GM23338 (cell line): Measurements from ENCODE around the gene PACC1. TPM values are rescaled to one million over a fixed set of nuclear protein-coding genes. Genes with fewer than 3 reads are reported as not detected.

Experiments used
- ATAC-seq: fragments of 200-7000 bp; cut with Tn5 transposase; 3 replicates; pipeline ENCODE4 v1.9.1; 2020
- DNase-seq: peaks from one replicate; pipeline ENCODE4 v3.0.0-alpha.2; 2015; ENCODE audit warnings: low spot score
- H2AFZ ChIP-seq: fragments of 200-600 bp; sonication (generic); 2 replicates; pipeline ENCODE4 v1.8.0; 2016; ENCODE audit warnings: antibody characterized with exemption, mild to moderate bottlenecking, moderate library complexity
- H3F3A ChIP-seq: fragments of 200-600 bp; sonication (generic); replicated peaks from 2 replicates; pipeline ENCODE4 v1.8.0; 2017; ENCODE audit warnings: antibody characterized with exemption, mixed run types, low read depth
- H3K27ac ChIP-seq: fragments of 200-600 bp; sonication (generic); 2 replicates; pipeline ENCODE4 v1.6.1; 2016; ENCODE audit warnings: low read depth
- H3K27me3 ChIP-seq: fragments of 200-600 bp; sonication (generic); 2 replicates; pipeline ENCODE4 v1.8.0; 2016; ENCODE audit warnings: mild to moderate bottlenecking, mixed run types, moderate library complexity; ENCODE audit not compliant: insufficient read depth
- H3K36me3 ChIP-seq: fragments of 200-600 bp; sonication (generic); 2 replicates; pipeline ENCODE4 v1.8.0; 2016; ENCODE audit warnings: mild to moderate bottlenecking; ENCODE audit not compliant: insufficient read depth
- H3K4me1 ChIP-seq: fragments of 200-600 bp; sonication (generic); 2 replicates; pipeline ENCODE4 v1.8.0; 2016; ENCODE audit warnings: mild to moderate bottlenecking, moderate library complexity; ENCODE audit not compliant: insufficient read depth
- H3K4me2 ChIP-seq: fragments of 200-600 bp; sonication (generic); 2 replicates; pipeline ENCODE4 v1.7.1; 2017; ENCODE audit warnings: mixed run types
- H3K4me3 ChIP-seq: fragments of 200-600 bp; sonication (generic); 2 replicates; pipeline ENCODE4 v1.6.1; 2016; ENCODE audit warnings: mixed run types
- H3K79me2 ChIP-seq: fragments of 200-600 bp; sonication (generic); replicated peaks from 2 replicates; pipeline ENCODE4 v1.8.0; 2017; ENCODE audit warnings: mild to moderate bottlenecking; ENCODE audit not compliant: insufficient read depth
- H3K9me2 ChIP-seq: fragments of 200-600 bp; sonication (generic); 2 replicates; pipeline ENCODE4 v1.8.0; 2017; ENCODE audit not compliant: insufficient read depth
- H4K20me1 ChIP-seq: fragments of 200-600 bp; sonication (generic); replicated peaks from 2 replicates; pipeline ENCODE4 v1.8.0; 2017; ENCODE audit warnings: mild to moderate bottlenecking; ENCODE audit not compliant: insufficient read depth
- H3K27ac Mint-ChIP-seq: 2 replicates; pipeline ENCODE4 v1.8.0; 2020; ENCODE audit warnings: inconsistent platforms, mild to moderate bottlenecking, moderate library complexity, mixed read lengths
- H3K27me3 Mint-ChIP-seq: 3 replicates; pipeline ENCODE4 v1.8.0; 2022; ENCODE audit warnings: low read depth, mild to moderate bottlenecking, moderate library complexity, mixed read lengths, inconsistent platforms; ENCODE audit not compliant: insufficient read depth, poor library complexity
- H3K36me3 Mint-ChIP-seq: 3 replicates; pipeline ENCODE4 v1.8.0; 2021; ENCODE audit warnings: low read depth, mild to moderate bottlenecking, inconsistent platforms, moderate library complexity, mixed read lengths
- H3K4me1 Mint-ChIP-seq: 3 replicates; pipeline ENCODE4 v1.8.0; 2020; ENCODE audit warnings: mild to moderate bottlenecking, inconsistent platforms, mixed read lengths
- H3K4me3 Mint-ChIP-seq: 3 replicates; pipeline ENCODE4 v1.8.0; 2021; ENCODE audit warnings: moderate library complexity, mild to moderate bottlenecking, inconsistent platforms, mixed read lengths
- H3K9me3 Mint-ChIP-seq: 3 replicates; pipeline ENCODE4 v1.8.0; 2020; ENCODE audit warnings: moderate library complexity, mild to moderate bottlenecking, inconsistent platforms, mixed read lengths
- CREB1 ChIP-seq: fragments of 250-450 bp; sonication (Bioruptor Pico); IDR thresholded peaks from 2 replicates; pipeline ENCODE4 v1.5.0; 2020; ENCODE audit warnings: low read depth, mild to moderate bottlenecking, moderate library complexity
- EZH2 ChIP-seq: fragments of 200-600 bp; sonication (generic); IDR thresholded peaks from one replicate; pipeline ENCODE4 v1.8.0; 2017; ENCODE audit warnings: antibody characterized with exemption, mild to moderate bottlenecking, low read depth; ENCODE audit not compliant: unreplicated experiment
- EZH2phosphoT487 ChIP-seq: fragments of 200-600 bp; sonication (generic); IDR thresholded peaks from one replicate; pipeline ENCODE4 v1.8.1; 2018; ENCODE audit warnings: antibody characterized with exemption; ENCODE audit not compliant: unreplicated experiment
- JUNB ChIP-seq: IDR thresholded peaks from one replicate; pipeline ENCODE4 v1.6.1; 2016; ENCODE audit warnings: antibody characterized with exemption; ENCODE audit not compliant: unreplicated experiment
- NANOG ChIP-seq: IDR thresholded peaks from 2 replicates; pipeline ENCODE4 v1.6.1; 2016; ENCODE audit warnings: antibody characterized with exemption, borderline replicate concordance
- POLR2AphosphoS5 ChIP-seq: IDR thresholded peaks from 2 replicates; pipeline ENCODE4 v1.6.1; 2016; ENCODE audit warnings: antibody characterized with exemption, low read depth
- REST ChIP-seq: IDR thresholded peaks from one replicate; pipeline ENCODE4 v1.6.1; 2018; ENCODE audit warnings: antibody characterized with exemption; ENCODE audit not compliant: unreplicated experiment
- STAT1 ChIP-seq: IDR thresholded peaks from one replicate; pipeline ENCODE4 v1.6.1; 2016; ENCODE audit warnings: antibody characterized with exemption; ENCODE audit not compliant: unreplicated experiment
- ZNF114 ChIP-seq: fragments of 250-450 bp; sonication (Bioruptor Pico); IDR thresholded peaks from 2 replicates; pipeline ENCODE4 v1.5.0; 2020; ENCODE audit warnings: mild to moderate bottlenecking, moderate library complexity
- ZNF331 ChIP-seq: fragments of 250-450 bp; sonication (Bioruptor Pico); IDR thresholded peaks from 2 replicates; pipeline ENCODE4 v1.5.0; 2020; ENCODE audit warnings: low read depth, mild to moderate bottlenecking, moderate library complexity
- ZNF462 ChIP-seq: fragments of 250-450 bp; sonication (Bioruptor Pico); IDR thresholded peaks from 2 replicates; pipeline ENCODE4 v1.5.0; 2020; ENCODE audit warnings: mild to moderate bottlenecking, moderate library complexity
- polyA plus RNA-seq: library from polyadenylated mRNA; unstranded; fragments of >200 nt; fragmentation: Nextera tagmentation; extraction: Ambion mirVana; gene quantifications from 2 replicates; pipeline ENCODE4 v1.2.1, GENCODE V29; 2016
- total RNA-seq: library from RNA; depleted of rRNA; stranded (reverse); fragments of >200 nt; shearing (Covaris generic); gene quantifications from 2 replicates; pipeline ENCODE4 v1.2.3, GENCODE V29; 2014
- TF ChIP-seq, protein P1 (sequence below): IDR thresholded peaks from 2 replicates; pipeline ENCODE4 v1.6.1; 2016; ENCODE audit warnings: antibody characterized with exemption
- TF ChIP-seq, protein P2 (sequence below), 2 experiments: fragments of 200-600 bp in 1 of 2; sonication (generic) in 1 of 2; conservative IDR thresholded peaks; 2 replicates each; pipeline versions ENCODE4 v1.5.1 to v1.6.1; 2016 to 2017; ENCODE audit warnings: antibody characterized with exemption in 2 of 2, low read depth in 2 of 2, mild to moderate bottlenecking in 2 of 2, moderate library complexity in 1 of 2

The PACC1 gene
- total and polyA plus RNA-seq, 2 experiments from 2014 or later: 17.1 to 18.0 TPM

- H3K4me2 ChIP-seq: no peak overlapping the region
These were observed 45.7 kb upstream of the PACC1 start for GRCh38 chr1:212460376-212460775.

More at GRCh38 chr1:212460376-212460775, 45.7 kb upstream of the PACC1 start:
- Histone ChIP-seq H3F3A (no peaks in the 10 kb centered on the region), H3K27me3 (no peaks in the 10 kb centered on the region), H2AFZ (no peak overlapping the region), H3K27ac (no peak overlapping the region), H4K20me1 (no peaks in the 10 kb centered on the region), H3K9me2 (no peaks in the 10 kb centered on the region), H3K4me1 (peaks cover 7% of the 10 kb centered on the region), H3K79me2 (no peaks in the 10 kb centered on the region), H3K4me3 (no peak overlapping the region), H3K36me3 (no peaks in the 10 kb centered on the region)
- H3K27me3 Mint-ChIP-seq: peaks cover 10% of the 10 kb centered on the region
- H3K36me3 Mint-ChIP-seq: no peaks in the 10 kb centered on the region
- TF ChIP-seq EZH2phosphoT487 (no peak), JUNB (no peak), CREB1 (CRISPR knock-in tag) (no peak), ZNF462 (no peak), EZH2 (no peak), POLR2AphosphoS5 (no peak), NANOG (no peak), REST (no peak), ZNF331 (CRISPR knock-in tag) (no peak), ZNF114 (CRISPR knock-in tag) (no peak), STAT1 (no peak)
- TF ChIP-seq, protein P1, sequence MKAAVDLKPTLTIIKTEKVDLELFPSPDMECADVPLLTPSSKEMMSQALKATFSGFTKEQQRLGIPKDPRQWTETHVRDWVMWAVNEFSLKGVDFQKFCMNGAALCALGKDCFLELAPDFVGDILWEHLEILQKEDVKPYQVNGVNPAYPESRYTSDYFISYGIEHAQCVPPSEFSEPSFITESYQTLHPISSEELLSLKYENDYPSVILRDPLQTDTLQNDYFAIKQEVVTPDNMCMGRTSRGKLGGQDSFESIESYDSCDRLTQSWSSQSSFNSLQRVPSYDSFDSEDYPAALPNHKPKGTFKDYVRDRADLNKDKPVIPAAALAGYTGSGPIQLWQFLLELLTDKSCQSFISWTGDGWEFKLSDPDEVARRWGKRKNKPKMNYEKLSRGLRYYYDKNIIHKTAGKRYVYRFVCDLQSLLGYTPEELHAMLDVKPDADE: no peak
- TF ChIP-seq, protein P2, sequence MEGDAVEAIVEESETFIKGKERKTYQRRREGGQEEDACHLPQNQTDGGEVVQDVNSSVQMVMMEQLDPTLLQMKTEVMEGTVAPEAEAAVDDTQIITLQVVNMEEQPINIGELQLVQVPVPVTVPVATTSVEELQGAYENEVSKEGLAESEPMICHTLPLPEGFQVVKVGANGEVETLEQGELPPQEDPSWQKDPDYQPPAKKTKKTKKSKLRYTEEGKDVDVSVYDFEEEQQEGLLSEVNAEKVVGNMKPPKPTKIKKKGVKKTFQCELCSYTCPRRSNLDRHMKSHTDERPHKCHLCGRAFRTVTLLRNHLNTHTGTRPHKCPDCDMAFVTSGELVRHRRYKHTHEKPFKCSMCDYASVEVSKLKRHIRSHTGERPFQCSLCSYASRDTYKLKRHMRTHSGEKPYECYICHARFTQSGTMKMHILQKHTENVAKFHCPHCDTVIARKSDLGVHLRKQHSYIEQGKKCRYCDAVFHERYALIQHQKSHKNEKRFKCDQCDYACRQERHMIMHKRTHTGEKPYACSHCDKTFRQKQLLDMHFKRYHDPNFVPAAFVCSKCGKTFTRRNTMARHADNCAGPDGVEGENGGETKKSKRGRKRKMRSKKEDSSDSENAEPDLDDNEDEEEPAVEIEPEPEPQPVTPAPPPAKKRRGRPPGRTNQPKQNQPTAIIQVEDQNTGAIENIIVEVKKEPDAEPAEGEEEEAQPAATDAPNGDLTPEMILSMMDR (conservative IDR thresholded peaks at IDR 0.05; ENCODE audit: low read depth in 2 of 2): no peak
- peaks cover 3% of the 10 kb centered on the region; the same call in 1 of the 3 replicates for H3K9me3 Mint-ChIP-seq
- H3K27ac Mint-ChIP-seq: no peak overlapping the region
- no peak overlapping the region for H3K4me3 Mint-ChIP-seq
- DNase-seq: no peak
- no peak for ATAC-seq
- peaks cover 24% of the 10 kb centered on the region for H3K4me1 Mint-ChIP-seq
